OCI-LY7 (cell line): ENCODE measurements around the gene ZNF705A.
"Not testable (repeated sequence)": the region's sequence is repeated elsewhere in the genome, so short reads cannot be mapped to it uniquely, and the experiment has no call there.

Experiments
- CTCF ChIP-seq: fragments of 200-600 bp; sonication (generic); conservative IDR thresholded peaks from 2 replicates; pipeline ENCODE4 v1.5.1; 2014; ENCODE audit warnings: mild to moderate bottlenecking, antibody characterized with exemption, low read length, moderate library complexity, mixed read lengths
- EZH2phosphoT487 ChIP-seq: fragments of 200-600 bp; sonication (generic); IDR thresholded peaks from 2 replicates; pipeline ENCODE4 v1.6.1; 2018; ENCODE audit warnings: low read depth, borderline replicate concordance, mild to moderate bottlenecking, mixed run types, antibody characterized with exemption, low read length, moderate library complexity, mixed read lengths

- not testable (repeated sequence) for TF ChIP-seq CTCF, EZH2phosphoT487
These were observed 70.9 kb downstream of the ZNF705A start for GRCh38 chr12:8227732-8228077.
